Measurements from ENCODE around the gene DNM3. TPM values are rescaled to one million over a fixed set of nuclear protein-coding genes. Genes with fewer than 3 reads are reported as not detected.

The DNM3 gene
- total and polyA plus RNA-seq, 2 of the 8 experiments (the other 6 are each of a cell fraction or from before 2014, with no cell fraction given): 2.0 to 8.5 TPM

- no peak for TF ChIP-seq EP300 (IDR thresholded peaks at IDR 0.05; ENCODE audit: borderline replicate concordance in 1 of 2, low read depth in 2 of 2, low read length in 2 of 2)
Measured at GRCh38 chr1:171833091-171833825, 8.0 kb upstream of the DNM3 start (continued).

Data from H1 (cell line).